Activated naive CD4-positive, alpha-beta T cell treated with anti-CD3 and anti-CD28 coated beads, Interleukin-2, amount 50 U/mL, for 72 hours (primary cell): Measurements from ENCODE around the gene ACVR2A. TPM values are rescaled to one million over a fixed set of nuclear protein-coding genes. Genes with fewer than 3 reads are reported as not detected.

Experiments used
- ATAC-seq, 2 donors: fragments of 150-1000 bp; cut with Tn5 transposase; 2 replicates each; pipeline ENCODE4 v1.10.0; 2021; ENCODE audit warnings: mild to moderate bottlenecking in 2 of 2, moderate library complexity in 2 of 2
- DNase-seq, 2 donors: peaks; one replicate each; pipeline ENCODE4 v3.0.0; 2021 to 2022; ENCODE audit warnings: low spot score in 2 of 2
- H3K27ac Mint-ChIP-seq, 2 donors: one replicate each; pipeline ENCODE4 v1.8.0; 2022; ENCODE audit warnings: mild to moderate bottlenecking in 2 of 2, mixed read lengths in 2 of 2
- H3K36me3 Mint-ChIP-seq, 2 donors: one replicate each; pipeline ENCODE4 v1.8.0; 2022; ENCODE audit warnings: mixed read lengths in 2 of 2
- H3K9me3 Mint-ChIP-seq, 2 donors: one replicate each; pipeline ENCODE4 v1.8.0; 2022; ENCODE audit warnings: mixed read lengths in 2 of 2
- total RNA-seq, 2 donors: library from RNA; stranded (reverse); gene quantifications; one replicate each; pipeline ENCODE4 v1.2.3, GENCODE V29; 2022

Gene ACVR2A
- 1 to 10 TPM; 2.9 to 6.8 TPM for total RNA-seq

DNA sequence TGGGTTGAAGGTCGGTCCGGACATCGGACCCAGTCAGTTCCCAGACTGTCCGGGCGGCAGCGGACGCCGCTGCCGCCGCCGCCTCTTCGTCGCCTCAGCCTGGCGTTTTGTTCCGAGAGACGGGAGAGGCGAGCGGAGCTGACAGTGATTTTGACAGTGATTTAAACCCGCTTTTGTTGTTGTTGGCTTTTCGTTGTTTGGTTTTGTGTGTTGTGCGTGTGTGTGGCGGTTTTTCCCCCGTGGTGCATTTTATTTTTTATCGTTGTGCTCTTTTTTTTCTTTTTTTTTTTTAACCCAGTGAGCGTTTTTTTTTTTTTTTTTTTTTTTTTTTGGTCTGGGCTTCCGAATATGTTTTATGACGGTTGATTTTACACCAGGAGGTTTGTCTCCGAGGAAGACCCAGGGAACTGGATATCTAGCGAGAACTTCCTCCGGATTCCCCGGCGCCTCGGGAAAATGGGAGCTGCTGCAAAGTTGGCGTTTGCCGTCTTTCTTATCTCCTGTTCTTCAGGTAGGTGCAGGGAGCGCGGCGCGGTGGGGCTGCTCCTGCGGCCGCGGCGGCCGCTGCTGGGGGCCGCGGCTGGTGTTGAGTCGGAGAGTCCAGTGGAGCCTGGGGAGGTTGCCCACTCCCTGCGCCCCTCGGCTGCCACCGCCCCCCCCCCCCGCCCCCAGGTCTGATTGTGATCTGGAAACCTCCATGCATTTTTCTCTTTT, at the start of gene ACVR2A:
Gene ACVR2A, plus strand, starts transcription at position 333 of the 714 bp plus-strand sequence. Its CDS starts 124 bp downstream, at position 457.
- Mint-ChIP-seq H3K36me3 (peaks cover 11 to 13% of the 10 kb centered on the region in 2 donors), H3K9me3 (peaks cover 0 to under 1% of the 10 kb centered on the region in 2 donors), H3K27ac (peak within 1 kb of the TSS; percentile 91 to 98)
- peak in 1 of 2 donors; percentile 25 for DNase-seq
- ATAC-seq: peak; percentile 18 to 28

DNA sequence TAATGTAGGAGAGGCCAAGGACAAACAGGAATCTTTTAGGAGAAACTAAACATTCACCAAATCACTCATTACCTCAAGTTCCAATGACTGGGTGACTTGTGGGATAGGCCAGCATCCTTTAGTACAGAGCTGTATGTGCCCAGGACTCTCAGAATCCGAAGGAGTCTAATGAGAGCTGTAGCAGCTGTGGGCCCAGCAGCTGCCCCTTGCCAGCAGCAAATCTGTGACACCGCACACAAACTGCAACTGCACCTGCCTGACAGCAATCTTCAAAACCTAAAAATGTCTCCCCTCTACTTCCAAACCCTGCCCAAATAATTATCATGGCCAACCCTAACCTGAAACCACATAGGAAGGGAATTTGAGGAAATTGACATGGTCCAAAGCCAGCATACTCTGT, 44.5 kb upstream of the ACVR2A start:
- DNase-seq (no peak), ATAC-seq (no peak)
- Mint-ChIP-seq H3K27ac (no peak overlapping the region), H3K9me3 (no peaks in the 10 kb centered on the region), H3K36me3 (no peaks in the 10 kb centered on the region)

DNA sequence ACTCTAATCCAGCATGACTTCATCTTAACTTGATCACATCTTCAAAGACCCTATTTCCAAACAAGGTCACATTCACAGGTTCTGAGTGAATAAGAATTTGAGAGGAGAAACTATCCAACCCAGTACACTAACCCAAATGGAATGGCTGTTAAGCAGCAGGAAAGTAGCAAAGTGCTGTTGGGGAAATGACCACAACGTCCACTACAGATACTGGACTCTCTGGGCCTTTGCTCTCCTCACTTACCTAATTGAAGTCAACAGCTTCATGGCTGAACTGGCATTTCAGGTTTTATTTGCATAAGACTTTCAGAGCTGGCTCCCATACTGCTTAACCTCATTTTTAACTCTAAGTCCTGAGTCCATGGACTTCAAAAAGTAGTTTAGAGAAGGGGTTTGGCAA, 38.0 kb upstream of the ACVR2A start:
- Mint-ChIP-seq H3K27ac (no peak overlapping the region), H3K9me3 (no peaks in the 10 kb centered on the region), H3K36me3 (no peaks in the 10 kb centered on the region)
- DNase-seq (no peak), ATAC-seq (no peak)

DNA sequence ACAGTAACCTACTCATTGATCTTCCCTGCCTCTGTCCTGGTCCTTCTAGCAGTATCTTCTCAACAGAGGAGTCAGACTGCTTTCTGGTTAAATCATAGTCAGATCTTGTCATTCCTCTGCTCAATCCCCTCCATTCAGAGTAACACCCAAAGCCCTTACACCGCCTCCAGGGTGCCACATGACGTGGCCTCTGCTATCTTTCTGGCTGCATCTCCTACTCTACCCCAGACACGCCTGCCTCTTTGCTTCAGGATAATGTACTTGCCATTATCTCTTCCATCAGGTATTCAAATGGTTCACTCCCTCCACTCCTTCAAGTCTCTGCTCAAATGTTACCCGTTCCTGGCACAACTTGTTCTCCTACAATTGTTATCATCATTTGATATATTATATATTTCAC, 36.3 kb upstream of the ACVR2A start:
- H3K9me3 Mint-ChIP-seq: no peaks in the 10 kb centered on the region
- H3K27ac Mint-ChIP-seq: no peak overlapping the region
- ATAC-seq: no peak
- H3K36me3 Mint-ChIP-seq: no peaks in the 10 kb centered on the region
- no peak for DNase-seq

DNA sequence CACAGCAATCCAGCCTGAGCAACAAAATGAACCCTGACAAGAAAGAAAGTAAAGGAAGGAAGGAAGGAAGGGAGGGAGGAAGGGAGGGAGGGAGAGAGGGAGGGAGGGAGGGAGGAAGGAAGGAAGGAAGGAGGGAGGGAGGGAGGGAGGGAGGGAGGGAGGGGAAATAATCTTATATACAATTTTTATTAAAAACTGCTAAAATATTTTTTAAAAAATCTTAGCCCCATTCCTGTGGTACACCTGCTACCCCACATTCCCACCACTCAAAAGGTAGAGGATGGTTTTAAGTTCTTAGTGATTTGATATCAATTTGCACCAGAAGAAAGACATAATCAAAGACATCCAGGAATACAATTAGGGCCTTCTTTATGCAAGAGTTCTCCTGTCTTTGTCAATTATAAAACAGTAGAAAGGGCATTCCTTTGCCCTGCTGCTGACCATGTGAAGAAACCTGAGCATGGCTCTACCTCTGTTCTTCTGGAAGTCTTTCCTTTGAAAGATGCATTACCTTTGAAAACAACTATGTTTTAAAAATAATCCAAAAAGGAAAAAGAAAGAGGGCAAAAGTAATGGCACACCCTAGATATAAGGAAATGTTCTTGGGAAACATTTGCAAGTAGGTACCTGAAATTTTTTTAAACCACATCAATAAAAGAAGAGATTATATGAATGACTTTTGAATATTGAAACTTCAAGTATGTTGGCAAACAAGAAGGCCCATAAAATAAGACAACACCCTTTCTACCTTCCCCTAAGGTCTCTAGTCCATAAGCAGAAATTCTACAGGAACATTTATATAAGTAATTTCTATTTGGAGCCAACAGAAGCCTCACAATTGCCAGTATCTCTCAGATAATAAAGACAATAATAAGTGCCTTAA, 33.7 kb upstream of the ACVR2A start:
- no peak for ATAC-seq
- Mint-ChIP-seq H3K36me3 (no peaks in the 10 kb centered on the region), H3K9me3 (no peaks in the 10 kb centered on the region), H3K27ac (no peak overlapping the region)
- no peak for DNase-seq

DNA sequence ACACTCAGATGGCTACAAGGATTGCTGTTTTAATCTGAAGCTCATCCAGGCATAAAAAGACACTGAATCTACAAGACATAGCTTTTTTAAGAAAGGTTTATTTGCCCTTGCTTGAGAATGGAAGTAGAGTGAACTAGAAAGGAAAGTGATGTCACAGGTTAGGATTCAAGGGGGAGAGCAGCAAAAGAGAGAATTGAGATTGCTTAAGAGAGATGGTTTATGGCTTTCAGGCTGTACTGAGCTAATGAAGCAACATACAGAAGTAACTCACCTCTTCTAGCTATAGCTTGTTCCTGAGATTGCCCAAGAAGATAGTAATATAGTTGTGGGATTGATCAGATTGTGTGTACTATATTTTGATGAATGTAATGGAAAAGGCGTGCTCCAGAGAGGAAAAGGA, 26.1 kb upstream of the ACVR2A start:
- Mint-ChIP-seq H3K36me3 (peaks cover 0 to 10% of the 10 kb centered on the region in 2 donors), H3K9me3 (peaks cover 0 to 8% of the 10 kb centered on the region in 2 donors), H3K27ac (no peak overlapping the region)
- no peak for ATAC-seq
- DNase-seq: no peak

DNA sequence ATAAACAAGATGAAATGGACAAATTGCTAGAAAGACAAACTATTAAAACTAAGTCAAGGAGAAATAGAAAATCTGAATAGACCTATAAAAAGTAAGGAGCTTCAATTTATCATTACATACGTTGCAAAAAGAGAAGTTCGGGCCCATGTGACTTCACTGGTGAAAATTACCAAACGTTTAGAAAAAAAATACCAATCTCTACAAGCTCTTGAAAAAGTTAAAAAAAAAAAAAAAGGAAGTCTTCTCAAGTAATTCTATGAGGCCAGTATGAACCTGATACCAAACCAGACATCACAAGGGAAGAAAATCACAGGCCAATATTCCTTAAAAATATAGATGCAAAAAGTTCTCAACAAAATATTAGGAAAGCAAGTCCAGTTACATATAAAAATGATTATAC, 20.2 kb upstream of the ACVR2A start:
- DNase-seq: no peak
- Mint-ChIP-seq H3K36me3 (peaks cover 0 to 10% of the 10 kb centered on the region in 2 donors), H3K9me3 (peaks cover 9 to 11% of the 10 kb centered on the region in 2 donors), H3K27ac (no peak overlapping the region)
- no peak for ATAC-seq

DNA sequence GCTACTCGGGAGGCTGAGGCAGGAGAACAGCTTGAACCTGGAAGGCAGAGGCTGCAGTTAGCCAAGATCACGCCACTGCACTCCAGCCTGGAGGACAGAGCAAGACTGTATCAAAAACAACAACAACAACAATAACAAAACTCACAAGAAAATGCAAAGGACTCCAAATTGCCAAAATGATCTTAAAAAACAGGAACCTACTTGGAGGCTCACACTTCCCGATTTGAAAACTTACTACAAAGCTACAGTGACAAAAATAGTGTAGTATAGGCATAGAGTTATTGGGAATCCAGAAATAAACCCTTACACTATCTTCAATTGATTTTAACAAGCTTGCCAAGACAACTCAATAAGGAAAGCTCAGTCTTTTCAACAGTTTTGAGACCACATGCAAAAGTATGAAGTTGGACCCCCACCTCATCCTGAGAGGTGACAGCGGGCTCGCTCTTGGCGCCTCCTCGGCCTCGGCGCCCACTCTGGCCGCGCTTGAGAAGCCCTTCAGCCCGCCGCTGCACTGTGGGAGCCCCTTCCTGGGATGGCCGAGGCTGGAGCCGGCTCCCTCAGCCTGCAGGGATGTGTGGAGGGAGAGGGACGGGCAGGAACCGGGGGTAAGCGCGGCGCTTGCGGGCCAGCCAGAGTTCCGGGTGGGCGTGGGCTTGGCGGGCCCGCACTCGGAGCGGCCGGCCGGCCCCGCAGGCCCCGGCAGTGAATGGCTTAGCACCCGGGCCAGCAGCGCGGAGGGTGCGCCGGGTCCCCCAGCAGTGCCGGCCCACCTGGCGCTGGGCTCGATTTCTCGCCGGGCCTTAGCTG, 18.3 kb upstream of the ACVR2A start:
- no peak overlapping the region for H3K27ac Mint-ChIP-seq
- DNase-seq: no peak
- H3K36me3 Mint-ChIP-seq: peaks cover 0 to 10% of the 10 kb centered on the region in 2 donors
- H3K9me3 Mint-ChIP-seq: peaks cover 9 to 11% of the 10 kb centered on the region in 2 donors
- no peak for ATAC-seq

DNA sequence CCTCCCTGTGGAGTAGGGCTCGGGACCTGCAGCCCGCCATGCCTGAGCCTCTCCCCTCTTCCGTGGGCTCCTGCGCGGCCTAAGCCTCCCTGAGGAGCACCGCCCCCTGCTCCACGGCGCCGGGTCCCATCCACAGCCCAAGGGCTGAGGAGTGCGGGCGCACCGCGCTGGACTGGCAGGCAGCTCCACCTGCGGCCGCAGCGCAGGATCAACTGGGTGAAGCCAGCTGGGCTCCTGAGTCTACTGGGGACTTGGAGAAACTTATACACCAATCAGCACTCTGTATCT, 17.8 kb upstream of the ACVR2A start:
- Mint-ChIP-seq H3K9me3 (peaks cover 9 to 11% of the 10 kb centered on the region in 2 donors), H3K36me3 (peaks cover 0 to 10% of the 10 kb centered on the region in 2 donors), H3K27ac (no peak overlapping the region)
- ATAC-seq (no peak), DNase-seq (no peak)

DNA sequence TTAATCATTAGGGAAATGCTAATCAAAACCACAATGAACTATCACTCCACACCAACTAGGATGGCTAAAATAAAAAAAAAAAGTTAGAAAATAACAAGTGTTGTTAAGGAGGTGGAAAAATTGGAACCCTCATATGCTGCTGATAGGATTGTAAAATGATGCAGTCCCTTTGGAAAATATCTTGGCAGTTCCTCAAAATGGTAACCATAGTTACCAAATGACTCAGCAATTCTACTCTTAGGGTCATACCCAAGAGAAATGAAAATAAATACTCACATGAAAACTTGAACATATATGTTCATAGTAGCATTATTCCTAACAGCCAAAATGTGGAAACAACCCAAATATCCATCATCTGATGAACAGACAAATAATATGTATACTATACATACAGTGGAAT, 15.7 kb upstream of the ACVR2A start:
- H3K36me3 Mint-ChIP-seq: no peaks in the 10 kb centered on the region
- ATAC-seq: no peak

DNA sequence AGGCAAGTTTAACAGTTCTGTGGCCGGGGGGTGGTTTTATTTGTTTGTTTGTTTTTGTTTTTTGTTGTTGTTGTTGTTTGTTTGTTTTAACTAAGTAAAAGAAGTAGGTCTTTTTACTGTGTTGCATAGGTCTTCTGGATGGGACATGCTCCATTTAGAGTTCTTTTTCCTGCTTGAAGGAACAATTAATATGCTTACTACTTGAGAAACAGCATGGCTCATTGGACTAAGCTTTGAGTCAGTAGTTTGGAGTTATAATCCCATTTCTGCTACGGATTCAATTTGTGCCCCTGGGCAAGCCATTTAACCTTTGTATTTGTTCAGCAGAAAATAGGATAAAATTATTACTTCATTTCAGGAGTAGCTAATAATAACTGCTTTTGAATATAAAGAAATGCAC, 8.7 kb upstream of the ACVR2A start:
- DNase-seq (no peak), ATAC-seq (no peak)
- Mint-ChIP-seq H3K36me3 (no peaks in the 10 kb centered on the region), H3K9me3 (no peaks in the 10 kb centered on the region), H3K27ac (no peak overlapping the region)

More for the DNA sequence above, 15.7 kb upstream of the ACVR2A start:
- no peak overlapping the region for H3K27ac Mint-ChIP-seq
- no peak for DNase-seq
- peaks cover 4 to 9% of the 10 kb centered on the region in 2 donors for H3K9me3 Mint-ChIP-seq

DNA sequence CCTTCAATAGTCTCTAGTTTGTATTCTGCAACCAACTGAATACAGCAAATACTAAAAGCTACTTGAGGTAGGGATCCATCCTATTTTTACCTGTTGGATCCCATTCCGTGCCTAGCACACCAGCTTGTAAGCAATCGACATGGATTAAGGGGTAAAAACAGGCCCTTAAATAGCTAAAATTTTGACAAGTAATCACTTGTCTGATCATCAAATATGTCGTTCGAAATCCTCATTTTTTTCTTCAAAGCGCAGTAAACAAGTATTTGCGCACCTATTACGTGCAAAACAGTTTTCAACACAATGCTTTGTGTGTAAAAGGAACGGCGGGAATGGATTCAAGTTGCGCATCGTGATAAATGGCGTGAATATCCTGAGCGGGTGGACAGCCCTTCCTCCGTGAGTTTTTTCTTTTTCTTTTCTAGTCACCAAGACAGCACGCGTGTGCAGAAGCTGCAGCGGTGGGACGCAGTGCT, 1.4 kb upstream of the ACVR2A start:
- H3K27ac Mint-ChIP-seq: peak overlapping the region in 1 of 2 donors; percentile 91
- DNase-seq: no peak
- peaks cover 11 to 13% of the 10 kb centered on the region in 2 donors for H3K36me3 Mint-ChIP-seq
- H3K9me3 Mint-ChIP-seq: no peaks in the 10 kb centered on the region
- no peak for ATAC-seq

DNA sequence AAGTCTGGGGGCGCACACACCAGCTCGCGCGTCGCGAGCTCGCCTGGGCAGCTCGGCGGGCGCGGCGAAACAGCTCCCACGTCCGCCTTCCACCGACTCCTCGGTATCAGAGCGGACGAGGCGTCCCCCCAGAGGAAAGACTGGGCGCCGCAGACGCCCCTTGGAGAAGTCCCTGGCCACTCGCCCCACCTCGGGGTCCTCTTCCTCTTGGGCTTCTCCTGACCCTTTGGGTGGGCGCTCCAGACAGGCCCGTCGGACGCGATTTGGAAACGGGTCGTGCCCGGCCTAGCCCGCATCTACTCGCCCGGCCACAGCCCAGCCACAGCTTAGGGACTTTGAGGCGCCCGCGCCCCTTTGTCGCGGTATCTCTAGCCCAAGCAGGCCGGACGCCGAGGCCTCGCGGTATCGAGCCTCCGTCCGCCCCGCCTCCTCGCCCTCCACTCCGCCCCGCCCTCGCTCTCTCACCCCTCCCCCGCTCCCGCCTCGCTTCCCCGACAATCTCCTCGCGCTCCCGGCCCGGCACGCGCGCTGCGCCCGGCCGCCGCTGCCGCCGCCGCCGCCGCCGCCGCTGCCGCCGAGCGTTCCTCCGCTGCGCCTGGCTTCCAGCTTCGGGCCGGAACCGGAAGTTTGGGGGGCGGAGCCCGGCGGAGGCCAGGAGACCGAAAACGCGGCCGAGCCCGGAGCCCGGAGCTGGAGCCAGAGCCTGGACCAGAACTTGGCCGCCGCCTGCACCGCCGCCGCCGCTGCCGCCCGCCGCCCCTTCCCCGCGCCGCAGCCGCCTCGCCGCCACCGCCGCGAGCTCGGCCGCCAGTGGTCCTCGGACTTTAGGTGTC, 749 bp upstream of the ACVR2A start:
- H3K9me3 Mint-ChIP-seq: no peaks in the 10 kb centered on the region
- peak overlapping the region; percentile 76 to 91 for H3K27ac Mint-ChIP-seq
- peaks cover 11 to 13% of the 10 kb centered on the region in 2 donors for H3K36me3 Mint-ChIP-seq
- DNase-seq: peak; percentile 84 to 86
- peak; percentile 79 to 84 for ATAC-seq

DNA sequence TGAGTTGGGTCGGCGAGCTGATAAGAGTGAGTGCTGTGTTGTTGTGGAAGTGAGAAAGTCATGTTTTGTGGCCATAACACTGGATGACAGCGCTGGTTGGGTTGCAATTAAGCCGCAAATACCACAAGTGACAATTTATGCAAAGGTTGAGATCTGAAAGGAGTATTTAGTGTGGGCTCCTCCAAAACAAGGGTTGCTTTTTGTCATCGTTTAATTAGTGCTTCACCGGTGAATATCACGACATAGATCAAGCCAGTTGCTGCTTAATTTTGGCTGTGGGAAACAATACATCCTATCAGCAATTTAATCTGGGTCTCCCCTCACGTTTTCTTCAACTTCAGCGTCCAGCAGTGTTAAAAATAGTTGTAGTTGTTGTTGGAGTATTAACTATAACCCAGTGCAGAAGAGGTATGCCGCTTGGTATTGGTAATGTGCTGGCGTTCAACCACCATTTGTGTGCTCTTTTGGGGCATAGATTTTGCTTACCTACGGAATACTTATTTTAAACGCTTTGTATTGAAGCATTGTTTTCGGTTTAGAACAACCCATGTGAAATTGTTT, 662 bp downstream of the ACVR2A start:
- peak overlapping the region; percentile 33 to 91 for H3K27ac Mint-ChIP-seq

DNA sequence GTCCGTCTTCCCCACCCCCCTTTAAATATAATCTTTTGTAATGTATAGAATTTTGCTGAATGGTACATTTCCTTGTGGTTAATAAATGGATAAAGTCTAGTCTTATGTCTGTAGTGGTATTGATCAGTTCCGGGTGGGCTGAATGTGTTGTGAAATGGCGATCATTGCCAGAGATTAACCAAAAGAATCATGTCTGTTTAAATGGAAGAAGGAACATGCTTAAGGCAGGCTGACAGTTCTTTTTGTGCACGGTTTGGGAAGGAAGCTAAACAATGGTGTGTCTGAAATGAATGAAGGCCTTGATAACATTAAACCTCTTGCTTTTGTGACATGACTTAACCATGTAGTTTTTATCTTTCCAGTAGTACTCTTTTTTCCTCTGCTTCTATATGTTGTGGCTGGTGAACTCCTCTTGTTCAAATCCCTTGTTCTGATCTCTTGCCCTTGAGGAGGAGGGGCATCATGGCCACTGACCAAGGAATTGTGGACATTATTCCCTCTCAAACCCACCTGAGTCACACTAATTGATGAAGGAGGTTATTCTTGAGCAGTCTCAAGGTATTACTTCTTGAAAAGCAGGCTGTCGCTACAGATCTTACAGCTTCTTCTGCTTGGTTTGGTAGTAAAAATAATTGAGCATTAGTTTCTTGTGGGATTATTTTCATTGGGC, 1.7 kb downstream of the ACVR2A start:
- DNase-seq (no peak), ATAC-seq (no peak)
- peaks cover 11 to 13% of the 10 kb centered on the region in 2 donors for H3K36me3 Mint-ChIP-seq
- peaks cover 0 to 4% of the 10 kb centered on the region in 2 donors for H3K9me3 Mint-ChIP-seq
- H3K27ac Mint-ChIP-seq: peak overlapping the region in 1 of 2 donors; percentile 18

More for the DNA sequence above, 662 bp downstream of the ACVR2A start:
- peak; percentile 51 to 62 for ATAC-seq
- H3K36me3 Mint-ChIP-seq: peaks cover 11 to 13% of the 10 kb centered on the region in 2 donors
- peaks cover 0 to 4% of the 10 kb centered on the region in 2 donors for H3K9me3 Mint-ChIP-seq
- peak in 1 of 2 donors; percentile 36 for DNase-seq
